ENCODE results near the gene TAS2R8. TPM values are rescaled to one million over a fixed set of nuclear protein-coding genes. Genes with fewer than 3 reads are reported as not detected.
A peak's percentile ranks its signal among the peaks of the same experiment; 100 is the strongest.

Gene TAS2R8
- total RNA-seq, 1 donor from 2014 or later = 0.18 TPM

DNA sequence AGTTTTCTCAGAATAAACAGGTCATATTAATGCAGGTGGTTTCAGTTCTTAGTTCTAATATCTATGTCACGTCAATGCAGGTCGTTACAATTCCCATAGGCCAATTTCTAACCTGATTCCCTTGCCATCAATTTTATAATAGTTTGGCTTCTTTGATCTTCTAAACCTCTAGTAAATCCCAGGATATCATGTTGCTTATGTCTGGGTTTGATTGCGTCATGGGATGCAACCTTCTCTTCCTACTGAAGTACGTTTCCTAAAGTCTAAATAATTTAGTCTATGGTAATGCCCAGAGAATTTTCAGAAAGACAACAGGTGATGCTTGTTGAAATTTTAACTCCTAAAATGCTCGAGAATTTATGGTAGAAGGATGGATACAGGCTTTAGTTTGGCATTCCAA is 23.8 kb downstream of the TAS2R8 start:
- Mint-ChIP-seq H3K36me3 (no peaks in the 10 kb centered on the region), H3K27ac (no peak overlapping the region), H3K4me3 (no peak overlapping the region), H3K9me3 (no peaks in the 10 kb centered on the region), H3K27me3 (ENCODE audit: low read depth) (no peaks in the 10 kb centered on the region), H3K4me1 (peaks cover 11% of the 10 kb centered on the region)
- TF ChIP-seq, protein P1, sequence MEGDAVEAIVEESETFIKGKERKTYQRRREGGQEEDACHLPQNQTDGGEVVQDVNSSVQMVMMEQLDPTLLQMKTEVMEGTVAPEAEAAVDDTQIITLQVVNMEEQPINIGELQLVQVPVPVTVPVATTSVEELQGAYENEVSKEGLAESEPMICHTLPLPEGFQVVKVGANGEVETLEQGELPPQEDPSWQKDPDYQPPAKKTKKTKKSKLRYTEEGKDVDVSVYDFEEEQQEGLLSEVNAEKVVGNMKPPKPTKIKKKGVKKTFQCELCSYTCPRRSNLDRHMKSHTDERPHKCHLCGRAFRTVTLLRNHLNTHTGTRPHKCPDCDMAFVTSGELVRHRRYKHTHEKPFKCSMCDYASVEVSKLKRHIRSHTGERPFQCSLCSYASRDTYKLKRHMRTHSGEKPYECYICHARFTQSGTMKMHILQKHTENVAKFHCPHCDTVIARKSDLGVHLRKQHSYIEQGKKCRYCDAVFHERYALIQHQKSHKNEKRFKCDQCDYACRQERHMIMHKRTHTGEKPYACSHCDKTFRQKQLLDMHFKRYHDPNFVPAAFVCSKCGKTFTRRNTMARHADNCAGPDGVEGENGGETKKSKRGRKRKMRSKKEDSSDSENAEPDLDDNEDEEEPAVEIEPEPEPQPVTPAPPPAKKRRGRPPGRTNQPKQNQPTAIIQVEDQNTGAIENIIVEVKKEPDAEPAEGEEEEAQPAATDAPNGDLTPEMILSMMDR (IDR thresholded peaks at IDR 0.05; ENCODE audit: unreplicated experiment) = no peak
- no peak for DNase-seq (ENCODE audit: low spot score in 2 of 2, unreplicated experiment in 2 of 2)

DNA sequence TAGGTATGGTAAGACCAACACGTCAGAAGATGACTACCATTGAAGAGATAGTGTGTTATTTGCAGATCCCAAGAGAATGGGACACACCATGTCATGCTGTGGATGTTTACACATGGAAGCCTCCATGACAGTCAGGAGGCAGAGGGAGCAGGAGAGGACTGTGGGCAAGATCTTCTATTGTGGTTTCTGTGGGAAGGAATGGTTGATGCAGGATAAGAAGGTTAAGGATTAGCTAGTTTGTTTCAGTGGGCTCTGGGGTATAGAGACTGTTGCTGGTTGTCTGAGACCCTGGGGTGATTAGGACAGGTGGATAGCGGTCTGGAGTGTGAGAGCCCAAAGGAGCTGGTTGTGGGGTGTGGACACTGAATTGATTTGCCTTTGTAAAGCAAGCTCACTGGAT is 28.0 kb downstream of the TAS2R8 start:
- H3K9me3 Mint-ChIP-seq = no peaks in the 10 kb centered on the region
- peaks cover 9% of the 10 kb centered on the region for H3K27me3 Mint-ChIP-seq (ENCODE audit: low read depth)
- no peaks in the 10 kb centered on the region for H3K36me3 Mint-ChIP-seq
- H3K4me1 Mint-ChIP-seq = peaks cover 11% of the 10 kb centered on the region
- H3K27ac Mint-ChIP-seq = no peak overlapping the region
- no peak for DNase-seq (ENCODE audit: low spot score in 2 of 2, unreplicated experiment in 2 of 2)
- TF ChIP-seq, protein P1 (IDR thresholded peaks at IDR 0.05; ENCODE audit: unreplicated experiment) = no peak
- no peak overlapping the region for H3K4me3 Mint-ChIP-seq

GRCh38 chr12:10771132-10771733 is 35.9 kb downstream of the TAS2R8 start:
- Mint-ChIP-seq H3K9me3 (no peaks in the 10 kb centered on the region), H3K4me1 (no peaks in the 10 kb centered on the region), H3K27ac (no peak overlapping the region), H3K36me3 (no peaks in the 10 kb centered on the region), H3K4me3 (no peak overlapping the region), H3K27me3 (ENCODE audit: low read depth) (peaks cover 57% of the 10 kb centered on the region)
- no peak for DNase-seq (ENCODE audit: low spot score in 2 of 2, unreplicated experiment in 2 of 2)
- TF ChIP-seq, protein P1 (IDR thresholded peaks at IDR 0.05; ENCODE audit: unreplicated experiment) = peak; percentile 65

- H3K36me3 Mint-ChIP-seq = no peaks in the 10 kb centered on the region
- peaks cover 11% of the 10 kb centered on the region for H3K9me3 Mint-ChIP-seq
- H3K27ac Mint-ChIP-seq = no peak overlapping the region
- no peak for DNase-seq (ENCODE audit: low spot score in 2 of 2, unreplicated experiment in 2 of 2)
- no peak overlapping the region for H3K4me3 Mint-ChIP-seq
- peaks cover 45% of the 10 kb centered on the region for H3K27me3 Mint-ChIP-seq (ENCODE audit: low read depth)
- TF ChIP-seq, protein P1 (IDR thresholded peaks at IDR 0.05; ENCODE audit: unreplicated experiment) = no peak
- H3K4me1 Mint-ChIP-seq = no peaks in the 10 kb centered on the region
Observed at GRCh38 chr12:10759657-10760056, 47.4 kb downstream of the TAS2R8 start.

DNA sequence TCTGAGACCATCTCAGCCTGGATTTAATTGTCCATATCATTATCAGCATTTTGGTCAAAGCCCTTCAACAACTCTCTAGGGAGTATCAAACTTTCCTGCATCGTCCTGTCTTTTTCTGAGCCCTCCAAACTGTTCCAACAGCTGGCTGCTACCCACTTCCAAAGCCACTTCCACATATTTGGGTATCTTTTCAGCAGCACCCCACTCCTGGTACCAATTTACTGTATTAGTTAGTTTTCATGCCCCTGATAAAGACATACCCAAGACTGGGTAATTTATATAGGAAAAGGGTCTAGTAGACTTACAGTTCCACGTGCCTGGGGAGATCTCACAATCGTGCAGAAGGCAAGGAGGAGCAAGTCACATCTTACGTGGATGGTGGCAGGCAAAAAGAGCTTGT is 50.9 kb downstream of the TAS2R8 start:
- Mint-ChIP-seq H3K9me3 (peaks cover 11% of the 10 kb centered on the region), H3K4me1 (peaks cover 5% of the 10 kb centered on the region), H3K4me3 (no peak overlapping the region), H3K27me3 (ENCODE audit: low read depth) (peaks cover 33% of the 10 kb centered on the region), H3K36me3 (no peaks in the 10 kb centered on the region), H3K27ac (no peak overlapping the region)
- TF ChIP-seq, protein P1 (IDR thresholded peaks at IDR 0.05; ENCODE audit: unreplicated experiment) = no peak
- DNase-seq (ENCODE audit: low spot score in 2 of 2, unreplicated experiment in 2 of 2) = no peak

Other genes starting within 250 kb of the TAS2R8 start
- gene MAGOHB, start 193.7 kb downstream of the TAS2R8 start, total RNA-seq = 35.4 to 38.7 TPM (median 36.8 TPM) in 3 replicates
- gene STYK1, start 133.2 kb downstream of the TAS2R8 start, total RNA-seq = 0.99 to 1.4 TPM (median 1.0 TPM) in 3 replicates
- 147 to 163 TPM (median 150 TPM) in 3 replicates for gene YBX3, start 84.0 kb downstream of the TAS2R8 start, total RNA-seq
- gene TAS2R7, start 4.7 kb downstream of the TAS2R8 start, total RNA-seq = 0.20 to 0.40 TPM (median 0.20 TPM) in 3 replicates
- gene TAS2R9, start 2.9 kb upstream of the TAS2R8 start, total RNA-seq = 0.50 to 0.64 TPM (median 0.56 TPM) in 3 replicates
- gene TAS2R10, start 19.1 kb upstream of the TAS2R8 start, total RNA-seq = 2.5 to 3.2 TPM (median 2.7 TPM) in 3 replicates
- gene PRR4, start 42.2 kb upstream of the TAS2R8 start, total RNA-seq = 5.4 to 7.2 TPM (median 5.4 TPM) in 3 replicates
- gene PRH1, start 77.0 kb upstream of the TAS2R8 start, total RNA-seq = 30.3 to 44.9 TPM (median 32.6 TPM) in 3 replicates
- gene TAS2R13, start 102.3 kb upstream of the TAS2R8 start, total RNA-seq = 3.1 to 3.8 TPM (median 3.5 TPM) in 3 replicates
- gene PRH2, start 122.0 kb upstream of the TAS2R8 start, total RNA-seq = not detected in 3 replicates
- gene TAS2R14, start 132.0 kb upstream of the TAS2R8 start, total RNA-seq = 4.5 to 6.7 TPM (median 5.4 TPM) in 3 replicates
- gene TAS2R50, start 179.6 kb upstream of the TAS2R8 start, total RNA-seq = 3.3 to 3.4 TPM (median 3.3 TPM) in 3 replicates
- gene TAS2R20, start 191.0 kb upstream of the TAS2R8 start, total RNA-seq = 3.8 to 5.0 TPM (median 4.8 TPM) in 3 replicates
- 8.0 to 9.5 TPM (median 8.5 TPM) in 3 replicates for gene TAS2R19, start 215.3 kb upstream of the TAS2R8 start, total RNA-seq
- 9.3 to 9.7 TPM (median 9.5 TPM) in 3 replicates for gene TAS2R31, start 224.1 kb upstream of the TAS2R8 start, total RNA-seq